Common myeloid progenitor, CD34-positive (primary cell): ENCODE data around the gene CDH12.

Experiments
- CTCF ChIA-PET: fragments of 350-600 bp; sonication (Branson Sonifier 250); formaldehyde crosslinking; loops from one replicate; lab custom pipeline; 2021; ENCODE audit warnings: antibody characterized with exemption; lab: Charles Lee
- POLR2A ChIA-PET: fragments of 350-600 bp; sonication (Branson Sonifier 250); formaldehyde crosslinking; loops from one replicate; lab custom pipeline; 2021; ENCODE audit warnings: antibody characterized with exemption; lab: Charles Lee
- DNase-seq, 3 donors: peaks; one replicate each; pipeline versions ENCODE4 v3.0.0 to v3.0.0-alpha.2; 2013
- H3K27ac ChIP-seq, 2 experiments: 1 replicate in 1 of 2; 2 replicates in 1 of 2; pipeline ENCODE4 v1.7.0; 2013; ENCODE audit warnings: inconsistent platforms in 2 of 2, low read length in 2 of 2, mild to moderate bottlenecking in 2 of 2, low read depth in 1 of 2, moderate library complexity in 1 of 2; ENCODE audit not compliant: severe bottlenecking in 2 of 2, insufficient read depth in 1 of 2, poor library complexity in 1 of 2
- H3K27me3 ChIP-seq, 5 experiments: replicated peaks in 2 of 5; 1 replicate in 3 of 5; 2 replicates in 2 of 5; pipeline versions ENCODE4 v1.6.1 to v1.7.0; 2013; ENCODE audit warnings: low read length in 4 of 5, mild to moderate bottlenecking in 2 of 5, moderate library complexity in 2 of 5, inconsistent platforms in 1 of 5; ENCODE audit not compliant: insufficient read depth in 5 of 5, control insufficient read depth in 4 of 5
- H3K36me3 ChIP-seq, 4 experiments: 1 replicate in 2 of 4; 2 replicates in 2 of 4; pipeline versions ENCODE4 v1.6.1 to v1.7.0; 2013; ENCODE audit warnings: low read length in 3 of 4, control low read depth in 1 of 4, mild to moderate bottlenecking in 1 of 4; ENCODE audit not compliant: control insufficient read depth in 4 of 4, insufficient read depth in 4 of 4
- H3K4me1 ChIP-seq, 4 experiments: 1 replicate in 3 of 4; 2 replicates in 1 of 4; pipeline versions ENCODE4 v1.6.1 to v1.7.1; 2013; ENCODE audit warnings: low read length in 3 of 4, mild to moderate bottlenecking in 3 of 4, control low read depth in 1 of 4, inconsistent platforms in 1 of 4, moderate library complexity in 1 of 4; ENCODE audit not compliant: control insufficient read depth in 4 of 4, insufficient read depth in 4 of 4; ENCODE audit errors: control extremely low read depth in 1 of 4
- H3K4me3 ChIP-seq, 7 experiments: 1 replicate in 4 of 7; 2 replicates in 3 of 7; pipeline versions ENCODE4 v1.5.1 to v1.7.0; 2013; ENCODE audit warnings: mild to moderate bottlenecking in 7 of 7, low read length in 6 of 7, moderate library complexity in 6 of 7, inconsistent platforms in 2 of 7, low read depth in 2 of 7, control low read depth in 1 of 7; ENCODE audit not compliant: insufficient read depth in 4 of 7, control insufficient read depth in 1 of 7; ENCODE audit errors: extremely low read depth in 1 of 7
- H3K9me3 ChIP-seq, 5 experiments: 1 replicate in 4 of 5; 2 replicates in 1 of 5; pipeline versions ENCODE4 v1.6.1 to v1.7.1; 2013; ENCODE audit warnings: low read length in 4 of 5, mild to moderate bottlenecking in 2 of 5, inconsistent platforms in 1 of 5, low read depth in 1 of 5, moderate library complexity in 1 of 5; ENCODE audit not compliant: control insufficient read depth in 4 of 5, insufficient read depth in 2 of 5; ENCODE audit errors: control extremely low read depth in 1 of 5
- WGBS: methylation state at CpG from one replicate; pipeline ENCODE4 v1.1.5; 2013; ENCODE audit not compliant: insufficient coverage; 5-methylcytosine and 5-hydroxymethylcytosine counted together

Gene CDH12

DNA sequence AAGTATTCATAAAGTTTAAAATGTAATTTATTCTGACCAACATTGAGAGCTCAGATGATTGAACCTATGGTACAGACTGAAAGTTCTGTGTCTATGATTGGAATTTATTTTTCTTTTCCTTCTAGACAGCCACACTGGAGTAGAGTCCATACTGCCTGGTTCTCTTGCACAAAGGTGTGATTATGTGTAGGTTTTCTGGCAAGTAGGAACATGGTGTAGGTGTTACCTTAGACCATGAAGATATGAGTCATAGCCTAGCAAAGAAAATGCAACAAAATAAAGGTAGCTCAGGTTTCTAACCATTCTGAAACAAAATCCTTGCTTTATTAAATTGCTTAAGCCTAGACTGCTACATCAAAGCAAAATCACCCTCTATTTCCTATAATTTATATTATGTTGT, 143.4 kb downstream of the CDH12 start:
- no peak for DNase-seq
- no peaks in the 10 kb centered on the region for H3K27me3 ChIP-seq
- ChIA-PET POLR2A (no interaction called here), CTCF (no interaction called here)
- no peaks in the 10 kb centered on the region for H3K9me3 ChIP-seq
- no peak overlapping the region for H3K4me3 ChIP-seq
- H3K4me1 ChIP-seq, result no peaks in the 10 kb centered on the region
- no peaks in the 10 kb centered on the region for H3K36me3 ChIP-seq
- no peak overlapping the region for H3K27ac ChIP-seq

DNA sequence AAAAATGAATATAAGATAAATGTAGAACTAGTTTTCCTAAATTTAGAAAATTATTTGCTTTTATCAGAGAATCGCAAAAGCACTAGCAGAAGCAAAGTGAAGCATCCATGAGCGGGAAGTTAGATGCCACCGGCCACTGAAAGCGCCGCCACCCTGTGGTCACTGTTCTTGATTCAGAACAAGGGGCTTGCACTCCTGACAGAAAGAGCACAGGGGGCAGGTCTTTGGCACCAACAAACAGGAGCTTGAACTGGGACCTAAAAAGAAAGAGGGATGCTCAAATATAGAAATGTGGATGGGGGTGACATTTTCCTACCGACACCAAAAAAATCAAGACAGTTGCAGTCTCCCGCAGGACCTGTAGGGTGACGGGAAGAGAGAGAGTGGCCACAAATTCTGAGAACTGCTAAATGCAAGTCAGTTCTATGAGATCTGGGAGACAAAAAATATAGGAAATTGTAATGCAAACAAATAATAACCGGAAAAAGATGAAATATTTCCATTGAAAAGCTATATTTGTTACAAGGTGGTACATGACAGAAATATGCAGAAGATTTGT, 144.3 kb downstream of the CDH12 start:
- H3K36me3 ChIP-seq, result no peaks in the 10 kb centered on the region
- H3K9me3 ChIP-seq, result no peaks in the 10 kb centered on the region
- 93% methylated on average over 8 of the region's 9 CpGs for WGBS
- POLR2A ChIA-PET, result no interaction called here
- DNase-seq, result no peak
- CTCF ChIA-PET, result no interaction called here
- no peaks in the 10 kb centered on the region for H3K4me1 ChIP-seq
- no peak overlapping the region for H3K4me3 ChIP-seq
- no peak overlapping the region for H3K27ac ChIP-seq
- H3K27me3 ChIP-seq, result no peaks in the 10 kb centered on the region

DNA sequence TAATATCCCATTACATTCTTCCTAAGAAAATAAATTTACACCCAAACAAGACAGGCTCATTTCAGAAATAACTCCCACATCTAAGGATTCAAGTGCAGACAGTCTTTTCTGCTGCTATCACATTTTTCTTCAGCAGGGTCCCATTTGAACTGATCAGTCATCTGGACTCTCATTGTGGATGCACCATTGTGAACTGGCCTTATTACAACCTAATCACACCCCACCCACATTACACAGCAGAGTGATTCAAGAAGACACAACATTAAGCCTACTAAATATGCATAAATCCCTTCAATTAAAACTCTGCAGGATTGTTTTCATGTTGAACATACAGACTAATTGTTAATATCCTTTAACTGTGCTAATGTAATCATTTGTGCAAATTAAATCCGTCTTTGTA, 146.2 kb downstream of the CDH12 start:
- WGBS, result no CpG with 5 or more reads among the region's 1 CpG
- H3K4me1 ChIP-seq, result no peaks in the 10 kb centered on the region
- POLR2A ChIA-PET, result no interaction called here

DNA sequence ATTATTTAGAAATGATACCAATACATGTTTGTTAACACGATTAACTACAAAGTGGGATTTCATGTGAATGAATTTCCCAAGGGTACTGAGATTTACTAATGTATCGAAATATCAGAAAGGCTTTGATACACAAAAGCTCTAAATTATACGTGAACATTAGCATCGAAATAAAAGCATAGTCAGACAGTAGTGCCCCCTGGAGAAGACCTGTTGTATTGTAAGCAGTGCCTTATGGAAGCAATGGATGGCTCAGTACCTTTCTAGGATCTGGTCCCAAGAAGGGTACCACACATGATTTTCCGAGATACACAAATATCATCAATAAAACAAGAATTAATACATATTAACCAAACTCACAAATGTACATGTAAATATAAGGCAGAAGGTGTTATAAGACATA, 153.8 kb downstream of the CDH12 start:
- Histone ChIP-seq H3K27me3 (no peaks in the 10 kb centered on the region), H3K4me1 (no peaks in the 10 kb centered on the region), H3K36me3 (no peaks in the 10 kb centered on the region), H3K27ac (no peak overlapping the region), H3K9me3 (no peaks in the 10 kb centered on the region), H3K4me3 (no peak overlapping the region)
- 100% methylated on average over 1 of the region's 5 CpGs for WGBS
- CTCF ChIA-PET, result no interaction called here
- POLR2A ChIA-PET, result no interaction called here
- DNase-seq, result no peak

More for the DNA sequence above, 146.2 kb downstream of the CDH12 start:
- no peaks in the 10 kb centered on the region for H3K9me3 ChIP-seq
- CTCF ChIA-PET, result no interaction called here
- no peak for DNase-seq
- H3K27ac ChIP-seq, result no peak overlapping the region
- no peaks in the 10 kb centered on the region for H3K36me3 ChIP-seq
- no peak overlapping the region for H3K4me3 ChIP-seq
- no peaks in the 10 kb centered on the region for H3K27me3 ChIP-seq

DNA sequence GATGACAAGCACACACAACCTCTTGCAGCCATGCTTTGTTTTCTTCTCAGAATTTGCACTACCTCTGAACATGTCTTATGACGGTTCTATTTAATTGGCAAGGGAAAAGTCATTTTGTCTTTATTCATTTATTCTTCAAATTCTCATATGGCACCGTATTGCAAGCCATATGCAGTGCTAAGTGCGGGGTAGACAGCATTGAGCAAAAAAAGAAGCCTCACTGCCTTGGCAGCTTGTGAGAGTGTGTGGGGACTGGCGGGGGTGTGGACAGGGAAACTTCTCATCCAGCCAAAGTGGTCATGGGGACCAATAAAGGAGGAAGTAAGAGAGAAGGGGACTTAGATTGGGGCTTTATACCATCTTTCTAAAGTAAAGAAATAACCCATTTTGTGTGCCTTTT, 160.0 kb downstream of the CDH12 start:
- ChIA-PET CTCF (no interaction called here), POLR2A (no interaction called here)
- Histone ChIP-seq H3K9me3 (no peaks in the 10 kb centered on the region), H3K4me1 (no peaks in the 10 kb centered on the region), H3K27me3 (no peaks in the 10 kb centered on the region), H3K4me3 (no peak overlapping the region), H3K36me3 (no peaks in the 10 kb centered on the region), H3K27ac (no peak overlapping the region)
- DNase-seq, result no peak
- WGBS, result 100% methylated on average over 1 of the region's 4 CpGs

DNA sequence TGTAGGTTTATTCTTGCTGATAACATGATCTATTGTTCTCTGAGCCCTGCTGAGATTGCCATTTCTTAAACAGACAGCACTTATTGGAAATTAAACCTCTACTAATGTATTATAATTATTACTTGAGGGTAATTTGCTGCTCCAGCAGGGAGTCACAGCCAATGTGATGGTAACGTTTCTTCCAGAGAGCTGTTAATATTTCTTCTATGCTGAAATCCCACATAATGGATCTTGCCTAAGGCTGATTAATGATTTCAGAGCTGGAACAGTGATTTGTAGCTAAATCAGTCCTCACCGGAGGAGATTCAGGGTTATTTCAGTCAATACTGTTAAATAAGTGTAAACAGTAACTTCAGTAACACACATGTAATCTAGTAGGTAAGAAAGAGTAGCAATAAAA, 170.1 kb downstream of the CDH12 start:
- CTCF ChIA-PET, result no interaction called here
- H3K36me3 ChIP-seq, result no peaks in the 10 kb centered on the region
- POLR2A ChIA-PET, result interaction anchor here (0.7 kb wide), 1 partner anchor 1596 kb away, joined by 3 read pairs; no protein-coding TSS in a partner anchor
- H3K9me3 ChIP-seq, result no peaks in the 10 kb centered on the region
- H3K27ac ChIP-seq, result no peak overlapping the region
- H3K4me1 ChIP-seq, result no peaks in the 10 kb centered on the region
- no peak for DNase-seq
- no peak overlapping the region for H3K4me3 ChIP-seq
- H3K27me3 ChIP-seq, result no peaks in the 10 kb centered on the region
- WGBS, result 80% methylated on average over 1 of the region's 2 CpGs

DNA sequence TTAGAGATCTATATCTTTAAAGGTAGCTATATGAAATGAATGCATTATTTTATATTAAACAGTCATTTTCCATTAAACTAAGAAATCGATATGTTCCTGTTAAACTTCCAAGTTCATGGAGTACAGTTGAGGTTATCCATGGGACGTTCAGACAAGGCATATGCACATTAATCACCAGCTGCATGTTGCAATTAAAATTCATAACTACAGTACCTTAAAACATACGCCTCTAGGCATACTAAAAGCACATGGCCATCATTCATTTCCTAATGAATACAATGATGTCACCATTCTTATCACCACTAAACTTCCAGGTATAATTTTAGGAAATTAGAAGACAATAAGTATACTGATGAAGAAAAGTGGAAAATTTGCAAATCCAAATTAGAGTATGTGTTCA, 174.3 kb downstream of the CDH12 start:
- WGBS, result 97% methylated on average over 3 of the region's 3 CpGs
- Histone ChIP-seq H3K27ac (no peak overlapping the region), H3K36me3 (no peaks in the 10 kb centered on the region), H3K27me3 (no peaks in the 10 kb centered on the region), H3K4me1 (no peaks in the 10 kb centered on the region), H3K4me3 (no peak overlapping the region), H3K9me3 (no peaks in the 10 kb centered on the region)
- CTCF ChIA-PET, result no interaction called here
- no peak for DNase-seq
- POLR2A ChIA-PET, result no interaction called here
